ENCODE results near the gene VSTM4. TPM values are rescaled to one million over a fixed set of nuclear protein-coding genes. Genes with fewer than 3 reads are reported as not detected.

VSTM4 gene
- total and polyA plus RNA-seq, 12 donors, result 15.1 to 136 (median 60.3) TPM

DNA sequence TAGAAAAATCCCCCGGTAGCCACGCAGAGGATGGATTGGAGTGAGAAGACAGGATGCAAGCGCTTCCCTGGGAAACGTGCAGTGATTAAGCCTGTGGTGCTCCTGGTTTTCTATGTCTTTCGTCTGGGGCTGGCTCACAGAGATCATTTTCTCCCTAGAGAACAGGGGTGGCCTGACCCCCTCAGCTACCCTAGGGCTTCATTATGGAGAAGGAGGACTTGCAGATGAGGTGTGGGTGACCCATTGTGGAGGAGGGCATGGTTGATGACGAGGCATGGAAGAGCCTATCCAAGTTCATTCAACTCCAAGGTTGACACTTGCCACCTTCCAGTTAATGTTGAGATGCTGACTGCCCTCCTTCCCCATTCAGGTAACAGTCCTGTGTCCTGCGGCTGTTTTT is 75.9 kb downstream of the VSTM4 start:
- no peak overlapping the region for H3K27ac ChIP-seq
- H3K36me3 ChIP-seq (replicated peaks in 1 of 2), result peaks cover 0 to 8% of the 10 kb centered on the region in 2 donors
- DNase-seq, result no peak
- H3K4me1 ChIP-seq (replicated peaks in 1 of 2), result no peaks in the 10 kb centered on the region
- intact Hi-C loops (cut with DNase I), result no loop called here
- no peak for TF ChIP-seq POLR2A (IDR thresholded peaks at IDR 0.05)
- TF ChIP-seq, protein P1, sequence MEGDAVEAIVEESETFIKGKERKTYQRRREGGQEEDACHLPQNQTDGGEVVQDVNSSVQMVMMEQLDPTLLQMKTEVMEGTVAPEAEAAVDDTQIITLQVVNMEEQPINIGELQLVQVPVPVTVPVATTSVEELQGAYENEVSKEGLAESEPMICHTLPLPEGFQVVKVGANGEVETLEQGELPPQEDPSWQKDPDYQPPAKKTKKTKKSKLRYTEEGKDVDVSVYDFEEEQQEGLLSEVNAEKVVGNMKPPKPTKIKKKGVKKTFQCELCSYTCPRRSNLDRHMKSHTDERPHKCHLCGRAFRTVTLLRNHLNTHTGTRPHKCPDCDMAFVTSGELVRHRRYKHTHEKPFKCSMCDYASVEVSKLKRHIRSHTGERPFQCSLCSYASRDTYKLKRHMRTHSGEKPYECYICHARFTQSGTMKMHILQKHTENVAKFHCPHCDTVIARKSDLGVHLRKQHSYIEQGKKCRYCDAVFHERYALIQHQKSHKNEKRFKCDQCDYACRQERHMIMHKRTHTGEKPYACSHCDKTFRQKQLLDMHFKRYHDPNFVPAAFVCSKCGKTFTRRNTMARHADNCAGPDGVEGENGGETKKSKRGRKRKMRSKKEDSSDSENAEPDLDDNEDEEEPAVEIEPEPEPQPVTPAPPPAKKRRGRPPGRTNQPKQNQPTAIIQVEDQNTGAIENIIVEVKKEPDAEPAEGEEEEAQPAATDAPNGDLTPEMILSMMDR (IDR thresholded peaks at IDR 0.05), result no peak
- no peak overlapping the region for H3K4me3 ChIP-seq
- H3K9me3 ChIP-seq (replicated peaks in 1 of 3), result no peaks in the 10 kb centered on the region
- H3K27me3 ChIP-seq, result no peaks in the 10 kb centered on the region
- WGBS, 4 donors, result 84 to 90% (median 90%) methylated on average over 7 of the region's 7 CpGs

DNA sequence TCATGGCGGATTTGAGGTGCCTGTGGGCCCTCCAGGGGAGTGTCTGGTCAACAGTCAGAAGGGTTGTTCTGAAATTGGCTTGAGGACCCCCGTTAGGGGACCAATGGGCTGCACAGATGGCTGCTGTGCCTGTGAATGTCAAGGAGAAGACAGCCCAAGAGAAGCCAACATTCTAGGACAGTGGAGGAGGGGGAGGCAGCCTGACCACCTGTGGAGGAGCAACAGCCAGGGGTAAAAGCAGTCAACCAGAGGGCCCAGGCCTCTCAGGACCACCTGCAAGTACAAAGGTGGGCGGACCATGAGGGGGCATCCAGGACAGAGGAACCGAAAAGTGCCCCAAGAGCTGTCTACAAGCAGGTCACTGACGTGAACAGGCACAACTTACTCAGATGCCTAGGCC is 76.6 kb downstream of the VSTM4 start:
- no peak overlapping the region for H3K27ac ChIP-seq
- H3K27me3 ChIP-seq, result no peaks in the 10 kb centered on the region
- intact Hi-C loops (cut with DNase I), result no loop called here
- no peak for TF ChIP-seq POLR2A (IDR thresholded peaks at IDR 0.05)
- TF ChIP-seq, protein P1 (IDR thresholded peaks at IDR 0.05), result no peak
- DNase-seq, result no peak
- 91 to 98% (median 96%) methylated on average over 3 to 5 of the region's 5 CpGs for WGBS, 4 donors
- H3K9me3 ChIP-seq (replicated peaks in 1 of 3), result no peaks in the 10 kb centered on the region
- H3K36me3 ChIP-seq (replicated peaks in 1 of 2), result peaks cover 0 to 8% of the 10 kb centered on the region in 2 donors
- no peaks in the 10 kb centered on the region for H3K4me1 ChIP-seq (replicated peaks in 1 of 2)
- H3K4me3 ChIP-seq, result no peak overlapping the region

DNA sequence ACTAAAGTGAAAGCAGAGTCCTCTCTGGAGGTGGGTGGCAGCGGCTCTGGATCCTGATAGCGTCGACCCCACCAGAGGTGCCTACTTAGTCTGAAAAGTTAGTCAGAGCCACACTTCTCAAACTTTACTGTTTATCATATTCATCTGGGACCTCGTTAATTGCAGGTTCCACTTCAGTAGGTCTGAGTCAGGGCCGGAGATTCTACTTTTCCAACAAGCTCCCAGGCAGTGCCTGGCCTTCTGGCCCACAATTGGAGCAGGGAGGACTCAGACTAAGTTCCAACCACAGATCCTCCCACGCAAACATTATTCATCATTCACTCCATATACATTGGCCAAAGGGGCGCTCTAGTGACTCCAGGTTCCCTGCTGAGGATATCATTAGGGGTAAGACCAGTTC is 78.1 kb downstream of the VSTM4 start:
- peaks cover 0 to 9% of the 10 kb centered on the region in 2 donors for H3K36me3 ChIP-seq (replicated peaks in 1 of 2)
- no peaks in the 10 kb centered on the region for H3K27me3 ChIP-seq
- DNase-seq, result no peak
- intact Hi-C loops (cut with DNase I), result no loop called here
- no peaks in the 10 kb centered on the region for H3K9me3 ChIP-seq (replicated peaks in 1 of 3)
- H3K4me1 ChIP-seq (replicated peaks in 1 of 2), result no peaks in the 10 kb centered on the region
- TF ChIP-seq, protein P1 (IDR thresholded peaks at IDR 0.05), result no peak
- TF ChIP-seq POLR2A (IDR thresholded peaks at IDR 0.05), result no peak
- no peak overlapping the region for H3K4me3 ChIP-seq
- peak overlapping the region in 1 of 5 donors; percentile 19 for H3K27ac ChIP-seq
- 88 to 97% (median 94%) methylated on average over 7 of the region's 7 CpGs for WGBS, 4 donors

DNA sequence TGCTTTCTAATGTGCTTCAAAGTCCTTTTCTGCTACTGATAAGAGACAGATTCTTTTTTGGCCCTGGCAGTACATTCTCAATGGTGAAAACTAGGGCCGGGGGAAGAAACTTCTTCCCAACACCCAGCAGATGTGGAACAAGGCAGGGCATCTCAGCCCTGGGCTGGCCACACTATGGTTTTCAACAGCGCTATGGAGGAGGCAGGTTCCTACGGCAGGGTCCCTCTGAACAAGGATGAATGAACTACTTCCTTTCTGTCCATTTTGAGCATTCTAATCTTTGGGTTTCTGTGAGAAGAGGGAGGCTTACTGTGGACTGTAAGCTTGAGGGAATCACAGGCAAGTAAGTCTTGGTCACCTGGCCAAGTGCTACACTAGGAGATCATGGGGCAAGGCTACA is 78.7 kb downstream of the VSTM4 start:
- DNase-seq, result no peak
- peaks cover 0 to 11% of the 10 kb centered on the region in 2 donors for H3K36me3 ChIP-seq (replicated peaks in 1 of 2)
- TF ChIP-seq, protein P1 (IDR thresholded peaks at IDR 0.05), result no peak
- no peak for TF ChIP-seq POLR2A (IDR thresholded peaks at IDR 0.05)
- WGBS, 4 donors, result 86 to 95% (median 89%) methylated on average over 2 to 3 of the region's 3 CpGs
- intact Hi-C loops (cut with DNase I), result no loop called here
- peak overlapping the region in 1 of 5 donors; percentile 19 for H3K27ac ChIP-seq
- no peaks in the 10 kb centered on the region for H3K9me3 ChIP-seq (replicated peaks in 1 of 3)
- no peaks in the 10 kb centered on the region for H3K27me3 ChIP-seq
- no peaks in the 10 kb centered on the region for H3K4me1 ChIP-seq (replicated peaks in 1 of 2)
- no peak overlapping the region for H3K4me3 ChIP-seq

Measured in adrenal gland (tissue), 12 donors.